PC-9 (cell line): ENCODE results near the gene OR2T29. TPM values are rescaled to one million over a fixed set of nuclear protein-coding genes. Genes with fewer than 3 reads are reported as not detected.

ENCODE experiments used
- BruUV-seq: library from RNA; stranded (reverse); fragments of 400-500 nt; replicated peaks from 2 replicates; lab custom pipeline; 2021; lab: Mats Ljungman, UMichigan
- CTCF ChIA-PET: fragments of 300-600 bp; sonication (Branson Sonifier 250); formaldehyde crosslinking; loops from one replicate; lab custom pipeline; 2022; ENCODE audit warnings: antibody characterized with exemption; lab: Charles Lee
- POLR2A ChIA-PET: fragments of 300-600 bp; sonication (Branson Sonifier 250); formaldehyde crosslinking; loops from one replicate; lab custom pipeline; 2022; ENCODE audit warnings: antibody characterized with exemption; ENCODE audit not compliant: unreplicated experiment; lab: Charles Lee
- DNase-seq, 2 experiments: peaks; one replicate each; pipeline versions ENCODE4 v3.0.0 to v3.0.0-alpha.2; 2015 to 2022; ENCODE audit warnings: mixed read lengths in 1 of 2
- H2AFZ ChIP-seq: fragments of 200-600 bp; sonication (generic); 2 replicates; pipeline ENCODE4 v1.8.1; 2017; ENCODE audit warnings: antibody characterized with exemption
- H3F3A ChIP-seq: fragments of 200-600 bp; sonication (generic); 2 replicates; pipeline ENCODE4 v1.8.1; 2017; ENCODE audit warnings: antibody characterized with exemption, mild to moderate bottlenecking, low read depth; ENCODE audit not compliant: insufficient read depth
- H3K27ac ChIP-seq: fragments of 200-600 bp; sonication (generic); 2 replicates; pipeline ENCODE4 v1.6.1; 2016; ENCODE audit warnings: mixed run types
- H3K27me3 ChIP-seq: fragments of 200-600 bp; sonication (generic); 2 replicates; pipeline ENCODE4 v1.6.1; 2016; ENCODE audit warnings: low read depth, mixed run types; ENCODE audit not compliant: insufficient read depth
- H3K36me3 ChIP-seq: fragments of 200-600 bp; sonication (generic); 2 replicates; pipeline ENCODE4 v1.6.1; 2016; ENCODE audit warnings: low read depth, mixed run types
- H3K4me1 ChIP-seq: fragments of 200-600 bp; sonication (generic); replicated peaks from 2 replicates; pipeline ENCODE4 v1.6.1; 2016; ENCODE audit warnings: mixed run types; ENCODE audit not compliant: insufficient read depth
- H3K4me2 ChIP-seq: fragments of 200-600 bp; sonication (generic); 2 replicates; pipeline ENCODE4 v1.6.1; 2017; ENCODE audit warnings: mixed run types
- H3K4me3 ChIP-seq: fragments of 200-600 bp; sonication (generic); 2 replicates; pipeline ENCODE4 v1.6.1; 2016; ENCODE audit warnings: mixed run types
- H3K79me2 ChIP-seq: fragments of 200-600 bp; sonication (generic); 2 replicates; pipeline ENCODE4 v1.6.1; 2017; ENCODE audit warnings: low read depth, mixed run types
- H3K9me2 ChIP-seq: fragments of 200-600 bp; sonication (generic); 2 replicates; pipeline ENCODE4 v1.8.1; 2017; ENCODE audit warnings: mild to moderate bottlenecking; ENCODE audit not compliant: insufficient read depth
- H3K9me3 ChIP-seq: fragments of 200-600 bp; sonication (generic); 2 replicates; pipeline ENCODE4 v1.8.1; 2016; ENCODE audit warnings: low read depth; ENCODE audit not compliant: insufficient read depth
- H4K20me1 ChIP-seq: fragments of 200-600 bp; sonication (generic); 2 replicates; pipeline ENCODE4 v1.8.1; 2017; ENCODE audit not compliant: insufficient read depth
- EZH2 ChIP-seq: fragments of 200-600 bp; sonication (generic); IDR thresholded peaks from 2 replicates; pipeline ENCODE4 v1.8.0; 2017; ENCODE audit warnings: antibody characterized with exemption, low read depth
- intact Hi-C: fragments of 100-400 bp; cut with micrococcal nuclease; formaldehyde crosslinking; loops from one replicate; pipeline ENCODE4 v1.10.0; 2022; ENCODE audit not compliant: unreplicated experiment
- total RNA-seq: library from RNA; stranded (reverse); gene quantifications from 2 replicates; pipeline ENCODE4 v1.2.3, GENCODE V29; 2021
- TF ChIP-seq, protein P1 (sequence below): fragments of 200-600 bp; sonication (generic); conservative IDR thresholded peaks from 2 replicates; pipeline ENCODE4 v1.6.1; 2017; ENCODE audit warnings: mixed run types, antibody characterized with exemption, mild to moderate bottlenecking, moderate library complexity

OR2T29 gene
- total RNA-seq, 1 experiment from 2014 or later: not detected

DNA sequence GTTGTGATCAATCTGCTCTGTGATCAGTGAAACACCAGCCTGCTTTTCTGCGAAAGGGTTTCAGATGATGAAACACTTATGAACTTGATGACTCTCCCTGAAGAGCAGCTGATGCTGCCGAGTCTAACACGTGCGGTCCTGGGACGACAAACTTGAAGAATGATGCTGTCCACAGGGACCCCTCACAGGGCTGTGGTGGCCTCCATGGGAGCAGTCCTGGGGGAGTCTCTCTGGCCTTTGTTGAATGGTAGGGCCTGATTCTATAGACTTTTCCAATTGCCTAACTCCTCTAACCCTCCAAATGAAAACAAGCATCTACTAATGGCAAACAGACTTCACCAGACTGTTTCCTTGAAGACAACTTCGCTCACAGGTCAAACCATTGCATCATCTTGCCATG lies 35.0 kb upstream of the OR2T29 start, which contains the start of gene OR2T10:
Gene OR2T10, minus strand, starts transcription at position 112 of the 400 bp plus-strand sequence. CDS start 3,932 bp downstream, outside the sequence.
- POLR2A ChIA-PET: no interaction called here
- Histone ChIP-seq H3K4me3 (no peak within 1 kb of the TSS), H3K4me2 (no peak within 1 kb of the TSS), H3K36me3 (no peaks in the 10 kb centered on the region), H3K9me3 (no peaks in the 10 kb centered on the region), H3F3A (no peaks in the 10 kb centered on the region), H3K9me2 (no peaks in the 10 kb centered on the region; the same call in 1 of the 2 replicates), H4K20me1 (no peaks in the 10 kb centered on the region), H2AFZ (no peak within 1 kb of the TSS), H3K27ac (no peak within 1 kb of the TSS), H3K27me3 (no peaks in the 10 kb centered on the region), H3K4me1 (no peaks in the 10 kb centered on the region), H3K79me2 (no peaks in the 10 kb centered on the region)
- no peak for TF ChIP-seq EZH2
- TF ChIP-seq, protein P1, sequence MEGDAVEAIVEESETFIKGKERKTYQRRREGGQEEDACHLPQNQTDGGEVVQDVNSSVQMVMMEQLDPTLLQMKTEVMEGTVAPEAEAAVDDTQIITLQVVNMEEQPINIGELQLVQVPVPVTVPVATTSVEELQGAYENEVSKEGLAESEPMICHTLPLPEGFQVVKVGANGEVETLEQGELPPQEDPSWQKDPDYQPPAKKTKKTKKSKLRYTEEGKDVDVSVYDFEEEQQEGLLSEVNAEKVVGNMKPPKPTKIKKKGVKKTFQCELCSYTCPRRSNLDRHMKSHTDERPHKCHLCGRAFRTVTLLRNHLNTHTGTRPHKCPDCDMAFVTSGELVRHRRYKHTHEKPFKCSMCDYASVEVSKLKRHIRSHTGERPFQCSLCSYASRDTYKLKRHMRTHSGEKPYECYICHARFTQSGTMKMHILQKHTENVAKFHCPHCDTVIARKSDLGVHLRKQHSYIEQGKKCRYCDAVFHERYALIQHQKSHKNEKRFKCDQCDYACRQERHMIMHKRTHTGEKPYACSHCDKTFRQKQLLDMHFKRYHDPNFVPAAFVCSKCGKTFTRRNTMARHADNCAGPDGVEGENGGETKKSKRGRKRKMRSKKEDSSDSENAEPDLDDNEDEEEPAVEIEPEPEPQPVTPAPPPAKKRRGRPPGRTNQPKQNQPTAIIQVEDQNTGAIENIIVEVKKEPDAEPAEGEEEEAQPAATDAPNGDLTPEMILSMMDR: no peak
- CTCF ChIA-PET: no interaction called here
- BruUV-seq: no TSS peak
- no peak for DNase-seq
- intact Hi-C loops: no loop called here

DNA sequence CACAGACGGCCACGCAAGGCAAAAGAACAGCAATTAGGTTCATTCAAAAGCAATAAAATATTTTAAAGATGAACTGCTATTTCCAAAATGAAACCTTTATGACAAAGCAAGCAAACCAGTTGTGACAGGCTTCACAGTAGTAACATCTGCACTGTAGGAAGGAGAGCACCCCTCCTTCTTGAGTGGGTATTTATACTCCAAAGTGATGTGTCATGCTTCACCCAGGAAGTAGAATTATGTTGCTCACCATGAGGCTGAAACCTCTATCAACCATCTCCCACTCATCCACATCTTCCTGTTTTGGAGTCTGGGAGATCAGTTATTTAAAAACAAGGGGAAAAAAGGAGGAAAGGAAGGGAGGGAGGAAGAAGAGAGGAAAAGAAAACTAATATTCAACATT lies 34.0 kb upstream of the OR2T29 start:
- Histone ChIP-seq H3K4me3 (no peak overlapping the region), H3F3A (no peaks in the 10 kb centered on the region), H3K36me3 (no peaks in the 10 kb centered on the region), H3K4me2 (no peak overlapping the region), H3K79me2 (no peaks in the 10 kb centered on the region), H4K20me1 (no peaks in the 10 kb centered on the region), H3K9me3 (no peaks in the 10 kb centered on the region), H3K9me2 (no peaks in the 10 kb centered on the region; the same call in 1 of the 2 replicates), H3K27ac (no peak overlapping the region), H3K4me1 (no peaks in the 10 kb centered on the region), H2AFZ (no peak overlapping the region), H3K27me3 (no peaks in the 10 kb centered on the region)
- TF ChIP-seq, protein P1: no peak
- no peak for TF ChIP-seq EZH2
- no peak for DNase-seq
- POLR2A ChIA-PET: no interaction called here
- no TSS peak for BruUV-seq
- CTCF ChIA-PET: no interaction called here
- intact Hi-C loops: loop anchor here (1.0 kb wide), 1 partner anchor 21 kb away; no protein-coding TSS in a partner anchor

DNA sequence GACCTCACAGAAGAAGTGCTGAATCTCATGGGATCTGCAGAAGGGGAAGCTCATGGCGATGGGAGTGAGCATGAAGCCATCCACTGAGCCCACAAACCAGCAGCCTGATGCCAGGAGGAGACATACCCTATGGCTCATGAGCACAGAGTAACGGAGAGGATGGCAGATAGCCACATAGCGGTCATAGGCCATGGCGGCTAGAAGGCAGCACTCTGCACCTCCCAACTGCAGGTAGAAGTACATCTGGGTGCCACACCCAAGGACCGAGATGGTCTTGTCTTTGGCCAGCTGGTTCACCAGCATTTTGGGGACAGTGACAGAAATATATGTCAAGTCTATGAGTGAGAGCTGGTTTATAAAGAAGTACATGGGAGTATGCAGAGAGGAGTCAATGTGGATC lies 30.7 kb upstream of the OR2T29 start:
- Histone ChIP-seq H3K36me3 (no peaks in the 10 kb centered on the region), H3K4me3 (no peak overlapping the region), H3K4me2 (no peak overlapping the region), H3K4me1 (no peaks in the 10 kb centered on the region), H3K27me3 (no peaks in the 10 kb centered on the region), H2AFZ (no peak overlapping the region), H4K20me1 (no peaks in the 10 kb centered on the region), H3F3A (no peaks in the 10 kb centered on the region), H3K9me3 (no peaks in the 10 kb centered on the region), H3K9me2 (no peaks in the 10 kb centered on the region; the same call in 1 of the 2 replicates), H3K27ac (no peak overlapping the region), H3K79me2 (no peaks in the 10 kb centered on the region)
- CTCF ChIA-PET: no interaction called here
- POLR2A ChIA-PET: no interaction called here
- DNase-seq: no peak
- intact Hi-C loops: no loop called here
- no peak for TF ChIP-seq EZH2
- TF ChIP-seq, protein P1: no peak
- BruUV-seq: no TSS peak
